ENCODE results near the gene AGAP4.
"Not testable (repeated sequence)": the region's sequence is repeated elsewhere in the genome, so short reads cannot be mapped to it uniquely, and the experiment has no call there.

- TF ChIP-seq POLR2A (IDR thresholded peaks at IDR 0.05; ENCODE audit: low read length); GATA1 (IDR thresholded peaks at IDR 0.05; ENCODE audit: low read depth, low read length): not testable (repeated sequence)
These were observed 57.3 kb downstream of the AGAP4 start for GRCh38 chr10:45789991-45790390.

Data from erythroblast (primary cell).